Stimulated activated CD4-positive, alpha-beta T cell treated with anti-CD3 and anti-CD28 coated beads, Interleukin-1b, Interleukin-23, amount 100 ng/mL, for 4 hours (primary cell): Measurements from ENCODE around the gene CACNA1A.
A peak's percentile ranks its signal among the peaks of the same experiment; 100 is the strongest.
"Not testable (repeated sequence)": the region's sequence is repeated elsewhere in the genome, so short reads cannot be mapped to it uniquely, and the experiment has no call there.

ENCODE experiments used
- DNase-seq, 2 donors: peaks; one replicate each; pipeline ENCODE4 v3.0.0-alpha.2; 2020; ENCODE audit warnings: low read depth in 2 of 2

The CACNA1A gene

DNA sequence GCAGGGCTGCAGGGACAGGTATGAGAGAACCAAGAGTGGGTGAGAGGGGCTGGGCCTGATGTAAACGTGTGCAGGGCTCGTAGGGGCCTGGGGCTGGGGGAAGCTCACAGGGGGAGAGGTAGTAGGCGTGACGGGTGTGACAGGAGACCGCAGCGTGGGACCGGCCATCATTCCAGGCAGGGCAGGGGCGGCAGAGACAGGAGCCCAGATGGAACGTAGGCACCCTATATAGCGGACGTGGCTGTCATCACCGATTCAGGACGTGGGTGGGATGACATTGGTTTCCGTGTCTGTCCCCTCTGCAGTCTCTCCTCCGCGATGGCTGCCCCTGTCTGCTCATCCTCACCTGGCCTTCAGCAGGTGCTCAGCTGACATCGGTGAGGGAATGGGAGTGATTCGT, 307.6 kb downstream of the CACNA1A start:
- DNase-seq: no peak

GRCh38 chr19:13195678-13196077, 310.6 kb downstream of the CACNA1A start:
- DNase-seq: peak; percentile 44 to 47

DNA sequence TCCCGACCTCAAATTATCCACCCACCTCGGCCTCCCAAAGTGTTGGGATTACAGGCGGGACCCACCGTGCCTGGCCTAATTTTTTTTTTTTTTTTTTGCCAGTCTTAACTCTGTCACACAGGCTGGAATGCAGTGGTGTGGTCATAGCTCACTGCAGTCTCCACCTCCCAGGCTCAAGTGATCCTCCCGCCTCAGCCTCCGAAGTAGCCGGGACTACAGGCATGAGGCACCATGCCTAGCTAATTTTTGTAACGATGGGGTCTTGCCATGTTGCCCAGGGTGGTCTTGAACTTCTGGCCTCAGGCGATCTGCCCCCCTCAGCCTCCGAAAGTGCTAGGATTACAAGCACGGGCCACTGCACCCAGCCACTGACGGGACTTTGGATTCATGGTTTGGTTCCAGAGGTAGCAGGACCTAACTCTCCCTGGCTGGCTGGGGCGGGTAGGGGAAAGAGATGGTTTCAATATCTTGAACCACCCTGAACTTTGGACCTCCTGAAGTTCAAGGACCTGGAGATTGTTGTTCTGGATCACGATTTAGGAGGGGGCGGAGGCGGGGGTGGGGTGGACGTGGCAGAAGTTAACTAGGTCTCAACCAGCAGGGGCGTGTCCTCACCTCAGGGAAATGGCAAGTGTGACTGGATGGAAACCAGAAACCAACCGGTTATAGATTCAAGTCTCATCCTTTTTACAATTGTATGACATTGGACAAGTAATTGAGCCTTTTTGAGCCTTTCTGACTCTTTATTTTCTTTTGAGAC, 315.3 kb downstream of the CACNA1A start:
- DNase-seq: no peak

GRCh38 chr19:13189600-13189999, 316.7 kb downstream of the CACNA1A start:
- DNase-seq: no peak

- DNase-seq: no peak
These were observed 318.9 kb downstream of the CACNA1A start for GRCh38 chr19:13187419-13187818.

DNA sequence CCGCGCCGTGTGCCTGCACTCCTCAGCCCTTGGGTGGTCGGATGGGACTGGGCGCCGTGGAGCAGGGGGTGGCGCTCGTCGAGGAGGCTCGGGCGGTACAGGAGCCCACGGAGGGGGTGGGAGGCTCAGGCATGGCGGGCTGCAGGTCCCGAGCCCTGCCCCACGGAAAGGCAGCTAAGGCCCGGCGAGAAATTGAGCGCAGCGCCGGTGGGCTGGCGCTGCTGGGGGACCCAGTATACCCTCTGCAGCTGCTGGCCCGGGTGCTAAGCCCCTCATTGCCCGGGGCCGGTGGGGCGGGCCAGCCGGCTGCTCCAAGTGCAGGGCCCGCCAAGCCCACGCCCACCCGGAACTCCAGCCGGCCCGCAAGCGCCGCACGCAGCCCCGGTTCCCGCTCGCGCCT, 319.6 kb downstream of the CACNA1A start:
- DNase-seq: not testable (repeated sequence)

- not testable (repeated sequence) for DNase-seq
These were observed 320.3 kb downstream of the CACNA1A start for GRCh38 chr19:13185763-13186657.

- DNase-seq: not testable (repeated sequence)
These were observed 321.4 kb downstream of the CACNA1A start for GRCh38 chr19:13184926-13185325.

DNA sequence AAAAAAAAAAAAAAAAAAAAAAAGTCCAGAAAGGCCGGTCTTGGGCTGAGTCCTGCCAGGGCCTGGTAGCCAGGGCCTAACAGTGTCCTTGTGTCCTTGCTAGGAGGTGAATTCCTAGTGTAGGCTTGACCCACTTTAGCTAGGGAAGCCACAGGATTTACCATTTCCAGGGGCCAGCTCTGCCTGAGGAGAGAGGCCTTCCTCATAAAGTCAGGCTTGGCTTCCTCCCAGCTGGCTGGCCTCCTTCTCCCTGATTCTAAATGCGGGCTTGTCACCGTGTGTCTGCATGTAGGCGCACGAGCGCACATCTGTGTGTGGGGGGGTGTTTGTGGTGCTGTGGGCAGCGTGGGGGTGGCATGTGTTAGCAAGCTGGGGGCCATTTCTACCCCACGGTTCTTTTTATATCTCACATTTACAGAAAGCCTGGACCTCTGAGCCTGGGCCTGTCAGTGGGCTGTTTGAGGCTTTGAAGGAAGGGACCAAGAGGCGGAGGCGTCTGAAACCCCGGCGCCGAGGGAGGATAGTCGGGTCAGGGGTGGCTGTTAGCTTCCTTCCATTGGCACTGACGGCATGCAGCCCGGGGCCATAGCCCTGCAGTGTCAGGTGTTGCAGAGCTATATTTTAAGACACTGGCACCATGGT, 324.4 kb downstream of the CACNA1A start:
- peak in 1 of 2 donors; percentile 32 for DNase-seq

DNA sequence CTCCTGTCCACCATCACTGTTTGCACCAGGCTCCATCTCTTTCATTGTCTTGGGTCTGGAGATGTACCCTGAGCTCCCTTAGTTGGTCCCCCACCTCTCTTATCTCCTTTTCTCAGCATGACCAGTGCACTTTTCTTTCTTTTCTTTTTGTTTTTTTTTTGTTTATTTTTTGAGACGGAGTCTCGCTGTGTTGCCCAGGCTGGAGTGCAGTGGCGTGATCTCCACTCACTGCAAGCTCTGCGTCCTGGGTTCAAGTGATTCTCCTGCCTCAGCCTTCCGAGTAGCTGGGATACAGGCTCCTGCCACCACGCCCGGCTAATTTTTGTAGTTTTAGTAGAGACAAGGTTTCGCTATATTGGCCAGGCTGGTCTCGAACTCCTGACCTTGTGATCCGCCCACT, 328.0 kb downstream of the CACNA1A start:
- DNase-seq: not testable (repeated sequence)

GRCh38 chr19:13177584-13177983, 328.7 kb downstream of the CACNA1A start:
- not testable (repeated sequence) for DNase-seq

GRCh38 chr19:13176345-13176744, 329.9 kb downstream of the CACNA1A start:
- DNase-seq: no peak

DNA sequence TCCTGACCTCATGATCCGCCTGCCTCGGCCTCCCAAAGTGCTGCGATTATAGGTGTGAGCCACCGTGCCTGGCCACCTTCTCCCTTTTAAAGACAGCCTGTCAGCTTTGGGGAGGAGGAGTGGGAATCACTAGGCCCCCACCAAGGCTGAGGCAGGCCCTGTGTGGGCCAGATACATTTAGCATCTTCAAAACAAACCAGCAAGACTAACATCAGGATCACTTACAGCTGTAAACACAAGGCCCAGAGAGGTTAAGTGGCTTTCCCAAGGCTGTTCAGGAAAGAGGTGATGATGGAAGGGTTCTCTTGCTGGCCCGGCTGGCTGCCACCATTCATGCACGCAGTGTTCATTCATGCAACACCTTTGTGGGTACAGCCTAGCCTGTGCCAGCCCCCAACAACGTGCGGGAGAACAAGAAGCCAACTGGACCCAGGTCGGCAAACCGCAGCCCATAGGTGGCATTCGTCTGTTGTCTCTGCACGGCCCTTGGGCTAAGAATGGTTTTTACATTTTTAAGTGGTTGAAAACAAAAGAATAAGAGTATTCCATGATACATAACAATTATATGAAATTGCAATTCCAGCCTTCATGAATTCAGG, 333.0 kb downstream of the CACNA1A start:
- no peak for DNase-seq

DNA sequence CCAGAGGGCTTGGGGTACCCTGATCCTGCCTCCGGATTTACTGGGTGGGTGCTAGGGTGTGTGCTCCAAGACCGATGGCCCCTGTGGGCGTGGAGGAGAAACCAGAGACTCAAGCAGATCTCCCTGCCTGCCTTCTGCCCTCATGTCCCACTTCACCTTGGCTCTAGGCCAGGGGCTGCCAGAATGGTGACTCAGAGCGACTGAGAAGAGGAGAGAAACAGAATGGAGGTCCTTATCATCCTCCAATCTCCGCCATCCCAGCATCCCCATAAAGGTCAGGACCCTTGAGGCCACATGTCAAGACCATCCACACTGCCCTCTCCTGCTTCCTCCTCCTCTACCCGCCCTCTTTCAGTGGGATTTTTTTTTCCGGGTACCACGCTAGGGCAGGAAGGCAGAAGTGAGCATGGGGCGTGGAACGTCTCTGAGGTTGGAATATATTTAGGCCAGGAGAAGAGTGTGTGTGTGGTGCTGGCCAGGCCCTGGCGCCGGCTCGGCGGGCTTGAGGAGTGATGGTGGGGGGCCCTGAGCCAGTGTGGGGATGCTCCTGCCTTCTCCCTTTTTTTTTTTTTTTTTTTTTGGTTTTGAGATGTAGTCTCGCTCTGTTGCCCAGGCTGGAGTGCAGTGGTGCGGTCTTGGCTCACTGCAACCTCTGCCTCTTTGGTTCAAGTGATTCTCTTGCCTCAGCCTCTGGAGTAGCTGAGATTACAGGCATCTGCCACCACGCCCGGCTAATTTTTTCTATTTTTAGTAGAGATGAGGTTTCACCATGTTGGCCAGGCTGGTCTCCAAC, 333.7 kb downstream of the CACNA1A start:
- peak; percentile 66 to 71 for DNase-seq

- no peak for DNase-seq
These were observed 335.1 kb downstream of the CACNA1A start for GRCh38 chr19:13171146-13171545.

DNA sequence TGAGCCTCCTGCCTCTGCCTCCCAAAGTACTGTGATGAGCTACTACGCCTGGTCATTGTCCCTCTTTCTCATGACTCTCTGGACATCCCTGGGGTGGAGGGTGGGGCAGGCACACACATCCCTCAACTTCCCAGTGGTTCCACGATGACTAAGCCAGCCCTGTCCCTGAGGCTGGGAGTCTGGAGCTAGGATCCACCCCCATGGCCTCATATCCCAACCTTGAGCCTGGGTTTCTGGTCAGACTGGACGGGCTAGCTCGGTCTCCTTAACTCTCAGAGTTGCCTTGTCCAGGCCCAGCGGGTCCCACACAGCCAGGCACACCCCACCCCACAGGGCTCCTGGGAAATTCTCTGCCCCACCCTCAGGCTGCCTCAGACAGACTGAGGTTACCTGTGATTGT, 336.5 kb downstream of the CACNA1A start:
- DNase-seq: no peak

DNA sequence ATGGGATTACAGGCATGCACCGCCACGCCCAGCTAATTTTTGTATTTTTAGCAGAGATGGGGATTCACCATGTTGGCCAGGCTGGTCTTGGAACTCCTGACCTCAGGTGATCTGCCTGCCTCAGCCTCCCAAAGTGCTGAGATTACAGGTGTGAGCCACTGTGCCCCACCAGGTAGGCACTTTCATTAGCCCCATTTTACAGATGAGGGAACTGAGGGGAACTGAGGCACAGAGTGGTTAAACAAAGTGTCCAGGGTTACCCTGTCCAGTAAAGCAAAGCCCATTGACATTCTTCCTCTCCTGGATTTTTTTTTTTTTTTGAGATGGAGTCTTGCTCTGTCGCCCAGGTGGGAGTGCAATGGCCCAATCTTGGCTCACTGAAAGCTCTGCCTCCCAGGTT, 340.1 kb downstream of the CACNA1A start:
- not testable (repeated sequence) for DNase-seq

DNA sequence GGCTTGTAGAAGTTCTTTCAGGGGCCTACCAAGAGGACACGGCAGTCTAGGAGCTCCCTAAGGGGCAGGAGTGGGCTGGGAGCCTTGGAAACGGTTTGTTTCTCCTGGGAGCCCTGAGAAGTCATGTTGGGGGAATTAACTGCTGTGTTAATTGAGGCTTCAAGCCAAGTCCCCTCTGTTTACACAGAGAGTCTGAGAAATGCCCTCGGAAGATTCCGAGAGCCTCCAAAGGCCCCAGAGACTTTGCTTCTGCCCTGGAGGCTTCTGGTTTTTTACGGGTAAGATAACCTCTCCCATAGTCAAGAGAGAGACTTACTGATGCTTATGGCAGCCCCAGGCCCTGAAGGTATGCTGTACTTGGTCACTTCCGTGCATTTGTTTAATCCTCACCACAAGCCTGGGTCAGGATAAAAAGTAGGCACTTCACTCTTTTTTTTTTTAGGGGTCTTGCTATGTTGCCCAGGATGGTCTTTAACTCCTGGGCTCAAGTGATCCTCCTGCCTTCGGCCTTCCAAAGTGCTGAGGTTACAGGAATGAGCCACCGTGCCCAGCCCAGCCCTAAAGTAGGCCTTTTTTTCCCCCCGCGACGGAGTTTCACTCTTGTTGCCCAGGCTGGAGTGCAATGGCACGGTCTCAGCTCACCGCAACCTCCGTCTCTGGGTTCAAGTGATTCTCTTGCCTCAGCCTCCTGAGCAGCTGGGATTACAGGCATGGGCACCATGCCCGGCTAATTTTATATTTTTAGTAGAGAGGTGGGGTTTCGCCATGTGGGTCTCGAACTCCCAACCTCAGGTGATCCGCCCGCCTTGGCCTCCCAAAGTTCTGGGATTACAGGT, 340.9 kb downstream of the CACNA1A start:
- no peak for DNase-seq

DNA sequence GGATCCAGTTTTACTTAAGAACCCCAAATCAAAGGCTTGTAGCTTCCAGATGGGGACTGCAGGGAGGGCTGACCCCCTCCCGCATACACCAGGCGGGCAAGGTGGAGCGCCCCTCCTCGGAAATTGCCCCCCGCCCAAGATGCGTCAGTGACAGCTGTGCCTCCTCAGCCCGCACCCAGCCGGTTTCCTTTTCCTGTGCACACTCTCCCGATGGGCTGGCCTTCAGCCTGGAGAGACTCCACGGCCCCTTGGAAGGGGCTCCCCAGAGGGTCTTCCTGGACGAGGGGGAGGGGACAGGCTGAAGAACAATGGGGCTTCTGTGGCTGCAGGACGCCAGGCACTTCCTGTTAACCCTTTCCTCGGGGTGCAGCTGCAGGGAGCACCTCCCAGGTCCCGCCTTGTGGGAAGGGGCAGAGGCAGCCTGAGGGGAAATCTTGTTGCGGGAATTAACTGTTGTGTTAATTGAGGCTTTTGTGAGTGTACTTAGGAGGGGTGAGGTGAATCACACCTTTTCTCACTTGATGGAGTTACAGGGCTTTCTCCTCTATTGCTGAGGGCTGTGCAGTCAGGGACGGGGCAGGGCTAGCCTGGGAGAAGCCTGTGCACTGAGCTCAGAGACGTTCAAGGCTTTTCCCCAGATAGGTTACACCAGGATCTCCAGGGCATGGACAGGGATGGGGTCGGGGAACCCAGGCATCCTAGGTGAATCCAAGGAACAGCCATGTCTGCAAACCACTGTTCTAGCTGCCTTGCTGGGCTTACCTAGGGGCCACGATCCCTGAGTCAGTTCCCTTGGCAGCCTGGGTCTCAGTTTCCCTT, 341.7 kb downstream of the CACNA1A start:
- peak in 1 of 2 donors; percentile 22 for DNase-seq
